Measurements from ENCODE around the gene NEK2. TPM values are rescaled to one million over a fixed set of nuclear protein-coding genes. Genes with fewer than 3 reads are reported as not detected.

NEK2 gene
- total RNA-seq, 1 experiment from 2014 or later: 17.6 TPM

GRCh38 chr1:211619033-211619996 lies 56.1 kb downstream of the NEK2 start:
- H2BK5ac ChIP-seq (ENCODE audit: insufficient read length, low read length): no peak overlapping the region
- H3K79me1 ChIP-seq (ENCODE audit: insufficient read depth, low read depth, low read length, poor library complexity, severe bottlenecking): no peaks in the 10 kb centered on the region
- no peaks in the 10 kb centered on the region for H3K4me1 ChIP-seq (ENCODE audit: insufficient read depth, low read length)
- H3K27me3 Mint-ChIP-seq (ENCODE audit: low read depth): no peaks in the 10 kb centered on the region
- H3K18ac ChIP-seq (ENCODE audit: insufficient read length, low read depth, low read length): no peak overlapping the region
- H3K56ac ChIP-seq (ENCODE audit: insufficient read length, low read depth, low read length): no peak overlapping the region
- no peak overlapping the region for H4K91ac ChIP-seq (ENCODE audit: insufficient read length, low read depth, low read length)
- no peak overlapping the region for H3K27ac ChIP-seq (ENCODE audit: insufficient read length, low read depth, low read length)
- H3K9me3 Mint-ChIP-seq: no peaks in the 10 kb centered on the region
- no peak overlapping the region for H2AK5ac ChIP-seq (ENCODE audit: insufficient read length, low read length)
- H3K4me1 Mint-ChIP-seq: peaks cover 5% of the 10 kb centered on the region in 2 experiments; a peak in 2 of 4 replicates
- no peak overlapping the region for H3K23ac ChIP-seq (ENCODE audit: insufficient read length, low read depth, low read length)
- no peak overlapping the region for H3K27ac Mint-ChIP-seq
- H3K79me2 ChIP-seq (ENCODE audit: insufficient read depth, low read length): no peaks in the 10 kb centered on the region
- H4K8ac ChIP-seq (replicated peaks; ENCODE audit: insufficient read length, low read depth, low read length): no peak overlapping the region
- TF ChIP-seq, protein P1, sequence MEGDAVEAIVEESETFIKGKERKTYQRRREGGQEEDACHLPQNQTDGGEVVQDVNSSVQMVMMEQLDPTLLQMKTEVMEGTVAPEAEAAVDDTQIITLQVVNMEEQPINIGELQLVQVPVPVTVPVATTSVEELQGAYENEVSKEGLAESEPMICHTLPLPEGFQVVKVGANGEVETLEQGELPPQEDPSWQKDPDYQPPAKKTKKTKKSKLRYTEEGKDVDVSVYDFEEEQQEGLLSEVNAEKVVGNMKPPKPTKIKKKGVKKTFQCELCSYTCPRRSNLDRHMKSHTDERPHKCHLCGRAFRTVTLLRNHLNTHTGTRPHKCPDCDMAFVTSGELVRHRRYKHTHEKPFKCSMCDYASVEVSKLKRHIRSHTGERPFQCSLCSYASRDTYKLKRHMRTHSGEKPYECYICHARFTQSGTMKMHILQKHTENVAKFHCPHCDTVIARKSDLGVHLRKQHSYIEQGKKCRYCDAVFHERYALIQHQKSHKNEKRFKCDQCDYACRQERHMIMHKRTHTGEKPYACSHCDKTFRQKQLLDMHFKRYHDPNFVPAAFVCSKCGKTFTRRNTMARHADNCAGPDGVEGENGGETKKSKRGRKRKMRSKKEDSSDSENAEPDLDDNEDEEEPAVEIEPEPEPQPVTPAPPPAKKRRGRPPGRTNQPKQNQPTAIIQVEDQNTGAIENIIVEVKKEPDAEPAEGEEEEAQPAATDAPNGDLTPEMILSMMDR (conservative IDR thresholded peaks at IDR 0.05): no peak
- no peak overlapping the region for H2AFZ ChIP-seq (ENCODE audit: low read length)
- no peak for DNase-seq
- H2BK15ac ChIP-seq (ENCODE audit: low read depth, low read length): no peak overlapping the region
- no peak overlapping the region for H3K4ac ChIP-seq (ENCODE audit: low read depth, low read length)
- H2BK120ac ChIP-seq (ENCODE audit: low read depth, low read length, poor library complexity, severe bottlenecking): no peak overlapping the region
- WGBS (ENCODE audit: extremely low coverage, insufficient read length, low lambda C conversion rate): no CpG with 5 or more reads among the region's 8 CpGs
- no peak overlapping the region for H3K4me3 Mint-ChIP-seq
- no peaks in the 10 kb centered on the region for H3K9me3 ChIP-seq (ENCODE audit: control insufficient read depth, low read depth, low read length)
- H2BK12ac ChIP-seq (ENCODE audit: insufficient read length, low read depth, low read length): no peak overlapping the region
- no peak overlapping the region for H3T11ph ChIP-seq (ENCODE audit: low read length)
- H3K9ac ChIP-seq (ENCODE audit: extremely low read depth, insufficient read length, low read length): no peak overlapping the region
- H2BK20ac ChIP-seq (ENCODE audit: low read depth, low read length, poor library complexity, severe bottlenecking): no peak overlapping the region
- H3K36me3 Mint-ChIP-seq (ENCODE audit: insufficient read depth in 1 of 3, low read depth in 3 of 3): no peaks in the 10 kb centered on the region
- H4K5ac ChIP-seq (ENCODE audit: insufficient read length, low read depth, low read length): no peak overlapping the region
- no peaks in the 10 kb centered on the region for H3K23me2 ChIP-seq (ENCODE audit: insufficient read length, low read depth, low read length, poor library complexity, severe bottlenecking)
- no peak overlapping the region for H3K4me2 ChIP-seq (ENCODE audit: insufficient read depth, insufficient read length, low read length)
- H4K20me1 ChIP-seq (ENCODE audit: control insufficient read depth, insufficient read depth, insufficient read length): no peaks in the 10 kb centered on the region
- H3K27me3 ChIP-seq (ENCODE audit: insufficient read depth, low read length): no peaks in the 10 kb centered on the region
- H3K14ac ChIP-seq (ENCODE audit: insufficient read depth, low read length): no peak overlapping the region
